Neural progenitor cell (in vitro differentiated cells): ENCODE measurements around the gene RNGTT.

Experiments used
- CTCF ChIP-seq: fragments of 200-600 bp; sonication (generic); IDR thresholded peaks from 2 replicates; pipeline ENCODE4 v1.5.1; 2017; ENCODE audit warnings: antibody characterized with exemption, mild to moderate bottlenecking
- EZH2phosphoT487 ChIP-seq: fragments of 200-600 bp; sonication (generic); IDR thresholded peaks from 2 replicates; pipeline ENCODE4 v1.6.1; 2017; ENCODE audit warnings: antibody characterized with exemption

- peak; percentile 84 for TF ChIP-seq CTCF
- no peak for TF ChIP-seq EZH2phosphoT487
Measured at GRCh38 chr6:88870717-88871330, 92.6 kb downstream of the RNGTT start.
